ENCODE results near the gene STAT2. TPM values are rescaled to one million over a fixed set of nuclear protein-coding genes. Genes with fewer than 3 reads are reported as not detected.
"Not testable (repeated sequence)": the region's sequence is repeated elsewhere in the genome, so short reads cannot be mapped to it uniquely, and the experiment has no call there.

The STAT2 gene
- total RNA-seq, 1 donor from 2014 or later: 166 TPM

DNA sequence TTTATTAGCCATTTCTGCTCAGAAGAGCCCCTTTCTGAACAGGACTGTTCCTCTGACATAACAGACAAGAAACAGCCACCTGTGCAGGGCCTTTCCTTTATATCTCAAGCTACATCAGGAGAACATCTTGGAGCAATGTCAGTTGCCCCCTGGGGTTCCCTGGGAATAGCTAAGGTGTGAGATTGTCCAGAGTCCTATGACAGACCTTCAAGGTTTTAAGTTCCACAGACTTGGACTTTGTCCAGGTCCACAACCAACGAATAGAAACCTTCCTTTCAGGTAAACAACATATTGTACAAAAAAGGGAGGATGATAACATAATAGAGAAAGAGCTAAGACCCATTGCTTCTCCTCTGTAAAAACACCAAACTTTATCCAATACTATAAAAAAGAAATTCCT, 18.3 kb downstream of the STAT2 start:
- no peak overlapping the region for H3K27ac Mint-ChIP-seq (ENCODE audit: unreplicated experiment)
- H3K4me3 Mint-ChIP-seq (ENCODE audit: unreplicated experiment): no peak overlapping the region
- TF ChIP-seq, protein P1, sequence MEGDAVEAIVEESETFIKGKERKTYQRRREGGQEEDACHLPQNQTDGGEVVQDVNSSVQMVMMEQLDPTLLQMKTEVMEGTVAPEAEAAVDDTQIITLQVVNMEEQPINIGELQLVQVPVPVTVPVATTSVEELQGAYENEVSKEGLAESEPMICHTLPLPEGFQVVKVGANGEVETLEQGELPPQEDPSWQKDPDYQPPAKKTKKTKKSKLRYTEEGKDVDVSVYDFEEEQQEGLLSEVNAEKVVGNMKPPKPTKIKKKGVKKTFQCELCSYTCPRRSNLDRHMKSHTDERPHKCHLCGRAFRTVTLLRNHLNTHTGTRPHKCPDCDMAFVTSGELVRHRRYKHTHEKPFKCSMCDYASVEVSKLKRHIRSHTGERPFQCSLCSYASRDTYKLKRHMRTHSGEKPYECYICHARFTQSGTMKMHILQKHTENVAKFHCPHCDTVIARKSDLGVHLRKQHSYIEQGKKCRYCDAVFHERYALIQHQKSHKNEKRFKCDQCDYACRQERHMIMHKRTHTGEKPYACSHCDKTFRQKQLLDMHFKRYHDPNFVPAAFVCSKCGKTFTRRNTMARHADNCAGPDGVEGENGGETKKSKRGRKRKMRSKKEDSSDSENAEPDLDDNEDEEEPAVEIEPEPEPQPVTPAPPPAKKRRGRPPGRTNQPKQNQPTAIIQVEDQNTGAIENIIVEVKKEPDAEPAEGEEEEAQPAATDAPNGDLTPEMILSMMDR (IDR thresholded peaks at IDR 0.05): no peak
- peaks cover 29% of the 10 kb centered on the region for H3K36me3 Mint-ChIP-seq (ENCODE audit: low read depth)
- no peak for DNase-seq (ENCODE audit: low spot score)
- H3K27me3 Mint-ChIP-seq (ENCODE audit: low read depth): no peaks in the 10 kb centered on the region
- H3K4me1 Mint-ChIP-seq (ENCODE audit: low read depth): no peaks in the 10 kb centered on the region
- no peaks in the 10 kb centered on the region for H3K9me3 Mint-ChIP-seq (ENCODE audit: low read depth)

GRCh38 chr12:56339158-56339422, 20.8 kb downstream of the STAT2 start:
- TF ChIP-seq, protein P1 (IDR thresholded peaks at IDR 0.05): no peak
- H3K27ac Mint-ChIP-seq (ENCODE audit: unreplicated experiment): peak overlapping the region; percentile 42
- peaks cover 18% of the 10 kb centered on the region for H3K36me3 Mint-ChIP-seq (ENCODE audit: low read depth)
- DNase-seq (ENCODE audit: low spot score): no peak
- no peaks in the 10 kb centered on the region for H3K27me3 Mint-ChIP-seq (ENCODE audit: low read depth)
- no peaks in the 10 kb centered on the region for H3K9me3 Mint-ChIP-seq (ENCODE audit: low read depth)
- no peak overlapping the region for H3K4me3 Mint-ChIP-seq (ENCODE audit: unreplicated experiment)
- H3K4me1 Mint-ChIP-seq (ENCODE audit: low read depth): peaks cover 8% of the 10 kb centered on the region

GRCh38 chr12:56338308-56339157, 21.4 kb downstream of the STAT2 start, which contains the start of gene IL23A:
Gene IL23A (plus strand): TSS chr12:56338884. CDS start chr12:56339045, 161 bp downstream.
- peak within 1 kb of the TSS; percentile 42 for H3K27ac Mint-ChIP-seq (ENCODE audit: unreplicated experiment)
- peaks cover 11% of the 10 kb centered on the region for H3K4me1 Mint-ChIP-seq (ENCODE audit: low read depth)
- H3K9me3 Mint-ChIP-seq (ENCODE audit: low read depth): no peaks in the 10 kb centered on the region
- H3K36me3 Mint-ChIP-seq (ENCODE audit: low read depth): peaks cover 15% of the 10 kb centered on the region
- no peaks in the 10 kb centered on the region for H3K27me3 Mint-ChIP-seq (ENCODE audit: low read depth)
- TF ChIP-seq, protein P1 (IDR thresholded peaks at IDR 0.05): no peak
- H3K4me3 Mint-ChIP-seq (ENCODE audit: unreplicated experiment): no peak within 1 kb of the TSS
- no peak for DNase-seq (ENCODE audit: low spot score)

- H3K27me3 Mint-ChIP-seq (ENCODE audit: low read depth): no peaks in the 10 kb centered on the region
- TF ChIP-seq, protein P1 (IDR thresholded peaks at IDR 0.05): no peak
- H3K9me3 Mint-ChIP-seq (ENCODE audit: low read depth): no peaks in the 10 kb centered on the region
- no peak overlapping the region for H3K27ac Mint-ChIP-seq (ENCODE audit: unreplicated experiment)
- no peak for DNase-seq (ENCODE audit: low spot score)
- peaks cover 8% of the 10 kb centered on the region for H3K36me3 Mint-ChIP-seq (ENCODE audit: low read depth)
- peaks cover 18% of the 10 kb centered on the region for H3K4me1 Mint-ChIP-seq (ENCODE audit: low read depth)
- no peak overlapping the region for H3K4me3 Mint-ChIP-seq (ENCODE audit: unreplicated experiment)
Measured at GRCh38 chr12:56337753-56338251, 22.1 kb downstream of the STAT2 start.

DNA sequence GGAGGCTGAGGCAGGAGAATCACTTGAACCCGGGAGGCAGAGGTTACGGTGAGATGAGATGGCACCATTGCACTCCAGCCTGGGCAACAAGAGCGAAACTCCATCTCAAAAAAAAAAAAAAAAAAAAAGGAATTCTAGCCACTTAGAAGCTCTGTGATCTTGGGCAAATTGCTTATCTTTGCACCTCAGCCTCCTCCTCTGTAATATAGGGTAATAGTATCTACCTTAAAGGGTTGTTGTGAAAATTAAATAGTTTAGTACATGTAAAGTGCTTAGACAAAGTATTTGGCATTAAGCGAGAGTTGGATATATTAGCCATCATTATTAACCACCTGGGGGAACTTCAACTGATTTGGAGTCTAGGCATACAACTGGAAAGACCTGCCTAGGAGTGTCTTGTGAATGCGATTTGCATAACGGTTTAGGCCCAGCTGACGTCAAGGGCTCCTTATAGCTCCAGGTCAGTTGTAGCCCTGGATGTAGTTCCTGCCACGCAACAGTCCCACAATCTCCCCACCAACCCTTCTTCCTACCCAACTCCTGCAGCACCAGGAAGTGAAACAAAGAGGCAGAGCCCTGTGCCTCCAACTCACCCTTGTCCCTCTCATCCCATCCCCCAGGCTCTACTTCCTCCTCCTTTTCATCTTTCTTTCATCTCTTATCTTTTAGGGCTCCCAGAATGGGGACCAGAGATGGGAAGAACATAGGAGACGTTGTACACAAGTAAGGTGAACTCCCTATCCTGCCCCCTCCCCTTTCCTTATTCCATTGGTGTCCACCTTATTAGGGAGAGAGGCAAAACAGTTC, 23.3 kb downstream of the STAT2 start:
- Mint-ChIP-seq H3K4me1 (ENCODE audit: low read depth) (peaks cover 23% of the 10 kb centered on the region), H3K27ac (ENCODE audit: unreplicated experiment) (peak overlapping the region; percentile 1), H3K27me3 (ENCODE audit: low read depth) (no peaks in the 10 kb centered on the region), H3K4me3 (ENCODE audit: unreplicated experiment) (no peak overlapping the region), H3K9me3 (ENCODE audit: low read depth) (no peaks in the 10 kb centered on the region), H3K36me3 (ENCODE audit: low read depth) (peaks cover 3% of the 10 kb centered on the region)
- DNase-seq (ENCODE audit: low spot score): no peak
- TF ChIP-seq, protein P1 (IDR thresholded peaks at IDR 0.05): no peak

GRCh38 chr12:56335527-56335926, 24.4 kb downstream of the STAT2 start:
- not testable (repeated sequence) for H3K27ac Mint-ChIP-seq (ENCODE audit: unreplicated experiment); H3K9me3 Mint-ChIP-seq (ENCODE audit: low read depth); H3K27me3 Mint-ChIP-seq (ENCODE audit: low read depth); H3K36me3 Mint-ChIP-seq (ENCODE audit: low read depth); H3K4me3 Mint-ChIP-seq (ENCODE audit: unreplicated experiment); DNase-seq (ENCODE audit: low spot score)
- H3K4me1 Mint-ChIP-seq (ENCODE audit: low read depth): peaks cover 23% of the 10 kb centered on the region

All from chondrocyte (in vitro differentiated cells).